G401 (cell line): ENCODE measurements around the gene NDFIP1. TPM values are rescaled to one million over a fixed set of nuclear protein-coding genes. Genes with fewer than 3 reads are reported as not detected.
"Not testable (repeated sequence)": the region's sequence is repeated elsewhere in the genome, so short reads cannot be mapped to it uniquely, and the experiment has no call there.

Source experiments
- DNase-seq: peaks from one replicate; pipeline ENCODE4 v3.0.0-alpha.2; 2015; ENCODE audit warnings: low spot score
- in situ Hi-C: cut with HindIII; loops from 2 replicates; pipeline ENCODE4 v1.10.0; 2016; ENCODE audit warnings: low sequenced_read_pairs, mixed read lengths
- total RNA-seq: library from RNA; depleted of rRNA; stranded (reverse); fragments of >200 nt; shearing (Covaris generic); gene quantifications from 2 replicates; pipeline ENCODE4 v1.2.3, GENCODE V29; 2014

NDFIP1 gene
- total RNA-seq, 1 experiment from 2014 or later, result 87.1 TPM

DNA sequence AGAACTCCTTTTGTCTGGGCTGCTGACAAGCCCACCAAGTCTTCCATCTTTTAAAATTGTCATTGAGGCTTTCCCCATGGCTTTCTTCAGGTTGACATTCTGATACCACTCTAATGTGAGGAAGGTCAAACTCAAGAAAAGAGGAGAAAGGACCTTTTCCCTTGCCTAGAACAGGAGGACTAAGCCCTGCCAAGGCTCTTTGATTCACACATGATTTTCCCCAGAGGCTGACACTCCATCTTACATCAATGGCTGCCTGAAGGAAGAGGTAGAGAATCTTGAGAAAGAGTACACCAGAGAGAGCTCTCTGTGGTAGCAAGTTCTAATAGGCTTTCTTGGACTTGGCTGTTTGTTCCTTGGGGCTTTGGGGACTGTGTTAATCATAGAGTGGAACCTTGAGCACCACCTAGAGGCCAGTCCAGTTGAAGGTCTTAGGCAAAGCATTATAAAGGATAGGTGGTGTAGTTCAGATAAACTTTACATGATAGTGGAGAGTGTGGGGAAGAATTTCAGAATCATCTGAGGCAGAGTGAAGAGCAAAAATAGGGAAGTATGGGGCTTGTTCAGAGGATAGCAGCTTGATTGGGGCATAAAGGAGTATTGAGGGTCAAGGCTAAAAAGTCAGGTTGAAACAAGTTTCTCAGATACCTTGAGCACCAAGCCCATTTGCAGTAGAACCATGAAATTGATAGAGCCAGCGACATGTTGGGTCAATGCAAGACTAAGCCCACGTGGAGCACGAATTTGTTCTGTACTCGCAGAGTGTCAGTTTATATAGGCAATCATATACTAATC lies 36.7 kb downstream of the NDFIP1 start:
- peak; percentile 81 for DNase-seq
- in situ Hi-C loops, result loop anchor here (10.0 kb wide), 1 partner anchor 151 kb away; no protein-coding TSS in a partner anchor

DNA sequence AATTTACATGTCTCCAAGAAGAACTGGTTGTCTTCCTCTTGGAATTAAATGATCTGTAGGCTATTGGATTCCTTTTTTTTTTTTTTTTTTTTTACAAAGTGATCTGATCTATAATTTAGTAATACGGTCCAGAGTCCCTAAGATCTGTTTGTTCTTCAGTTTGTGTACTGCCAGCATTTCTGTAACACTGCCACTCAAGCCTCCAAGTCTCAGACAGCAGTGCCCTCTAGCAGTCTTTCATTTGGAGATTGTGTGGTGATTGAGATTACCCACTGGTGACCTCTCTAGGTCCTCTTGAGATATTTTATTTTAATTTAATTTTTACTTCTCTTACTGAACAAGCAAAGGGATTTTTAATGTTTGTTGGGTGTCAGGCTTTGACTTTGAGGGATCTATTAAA lies 40.8 kb downstream of the NDFIP1 start:
- peak; percentile 27 for DNase-seq
- in situ Hi-C loops, result loop anchor here (10.0 kb wide), 1 partner anchor 155 kb away; no protein-coding TSS in a partner anchor

DNA sequence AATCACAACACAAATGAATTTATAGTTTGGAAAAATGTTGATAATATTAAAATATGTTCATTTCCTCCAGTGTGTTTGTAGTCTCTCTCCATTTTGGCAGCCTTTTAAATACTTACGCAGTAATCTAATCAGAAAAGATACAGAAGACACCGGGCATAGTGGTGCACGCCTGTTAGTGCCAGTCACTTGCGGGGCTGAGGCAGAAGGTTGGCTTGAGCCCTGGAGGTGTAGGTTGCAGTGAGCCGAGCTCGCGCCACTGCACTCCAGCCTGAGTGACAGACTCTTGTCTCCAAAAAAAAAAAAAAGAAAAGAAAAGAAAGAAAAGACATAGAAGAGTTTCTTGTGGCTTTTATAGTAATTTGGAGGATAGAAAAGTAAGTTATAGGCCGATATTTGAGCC lies 41.9 kb downstream of the NDFIP1 start:
- in situ Hi-C loops, result loop anchor here (25.0 kb wide), 1 partner anchor 162 kb away; no protein-coding TSS in a partner anchor
- DNase-seq, result no peak

DNA sequence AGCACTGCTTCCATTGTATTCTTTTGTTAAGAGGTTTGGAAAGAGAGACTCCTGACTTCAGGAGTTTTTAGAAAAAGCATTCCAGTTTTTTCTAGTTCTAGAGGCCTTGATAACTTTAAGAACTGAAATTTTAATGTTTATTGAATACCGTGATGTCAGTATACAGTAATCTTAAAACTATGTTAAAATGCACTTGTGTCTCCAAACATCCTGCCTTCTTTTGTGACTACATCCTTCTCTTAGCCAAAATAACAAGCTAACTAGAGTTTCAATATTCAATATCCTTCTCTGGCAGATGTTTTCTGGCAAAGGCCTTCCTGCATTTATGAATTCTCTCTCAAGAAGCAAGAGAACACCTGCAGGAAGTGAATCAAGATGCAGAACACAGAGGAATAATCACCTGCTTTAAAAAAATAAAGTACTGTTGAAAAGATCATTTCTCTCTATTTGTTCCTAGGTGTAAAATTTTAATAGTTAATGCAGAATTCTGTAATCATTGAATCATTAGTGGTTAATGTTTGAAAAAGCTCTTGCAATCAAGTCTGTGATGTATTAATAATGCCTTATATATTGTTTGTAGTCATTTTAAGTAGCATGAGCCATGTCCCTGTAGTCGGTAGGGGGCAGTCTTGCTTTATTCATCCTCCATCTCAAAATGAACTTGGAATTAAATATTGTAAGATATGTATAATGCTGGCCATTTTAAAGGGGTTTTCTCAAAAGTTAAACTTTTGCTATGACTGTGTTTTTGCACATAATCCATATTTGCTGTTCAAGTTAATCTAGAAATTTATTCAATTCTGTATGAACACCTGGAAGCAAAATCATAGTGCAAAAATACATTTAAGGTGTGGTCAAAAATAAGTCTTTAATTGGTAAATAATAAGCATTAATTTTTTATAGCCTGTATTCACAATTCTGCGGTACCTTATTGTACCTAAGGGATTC lies 43.1 kb downstream of the NDFIP1 start:
- DNase-seq, result peak; percentile 79
- in situ Hi-C loops, result loop anchor here (25.0 kb wide), 1 partner anchor 161 kb away; no protein-coding TSS in a partner anchor

DNA sequence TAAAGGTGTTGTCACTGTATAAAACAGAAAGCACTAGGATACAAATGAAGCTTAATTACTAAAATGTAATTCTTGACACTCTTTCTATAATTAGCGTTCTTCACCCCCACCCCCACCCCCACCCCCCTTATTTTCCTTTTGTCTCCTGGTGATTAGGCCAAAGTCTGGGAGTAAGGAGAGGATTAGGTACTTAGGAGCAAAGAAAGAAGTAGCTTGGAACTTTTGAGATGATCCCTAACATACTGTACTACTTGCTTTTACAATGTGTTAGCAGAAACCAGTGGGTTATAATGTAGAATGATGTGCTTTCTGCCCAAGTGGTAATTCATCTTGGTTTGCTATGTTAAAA lies 43.8 kb downstream of the NDFIP1 start:
- no peak for DNase-seq
- in situ Hi-C loops, result loop anchor here (25.0 kb wide), 1 partner anchor 160 kb away; no protein-coding TSS in a partner anchor

DNA sequence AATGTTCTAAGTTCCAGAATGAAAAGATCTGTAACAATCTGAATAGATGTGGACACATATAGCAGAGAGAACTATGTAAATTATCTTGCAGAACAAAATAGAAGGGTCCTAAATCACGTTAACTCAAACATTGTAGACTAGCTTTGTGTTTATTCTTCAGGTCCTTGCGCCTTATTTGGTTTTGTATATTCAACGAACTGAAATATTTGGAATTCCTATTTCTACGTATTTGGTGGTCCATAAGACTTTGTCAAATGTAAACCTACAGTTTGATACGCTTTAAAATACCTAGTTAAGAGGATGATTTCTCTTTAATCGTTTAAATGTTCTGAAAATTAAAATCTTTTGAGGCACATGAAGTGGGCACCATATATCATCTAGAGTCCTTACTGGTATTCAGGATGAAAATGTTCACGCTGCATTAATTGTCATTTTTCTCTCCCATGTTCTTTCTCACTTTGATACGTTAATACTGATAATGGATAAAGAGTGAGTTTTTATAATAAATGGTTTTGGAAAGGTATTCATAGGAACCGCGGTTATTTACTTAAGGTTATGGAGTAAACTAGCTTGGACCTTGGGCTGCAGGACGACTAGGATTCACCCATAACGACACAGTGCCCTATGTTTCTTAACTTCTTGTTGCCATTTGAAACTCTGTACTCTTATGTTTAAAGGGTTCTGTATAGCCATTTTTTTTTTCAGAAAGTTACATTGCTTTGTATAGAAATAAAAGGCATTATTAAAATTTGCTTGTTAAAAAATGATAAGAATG lies 45.3 kb downstream of the NDFIP1 start:
- DNase-seq, result no peak
- in situ Hi-C loops, result loop anchor here (25.0 kb wide), 1 partner anchor 158 kb away; no protein-coding TSS in a partner anchor

DNA sequence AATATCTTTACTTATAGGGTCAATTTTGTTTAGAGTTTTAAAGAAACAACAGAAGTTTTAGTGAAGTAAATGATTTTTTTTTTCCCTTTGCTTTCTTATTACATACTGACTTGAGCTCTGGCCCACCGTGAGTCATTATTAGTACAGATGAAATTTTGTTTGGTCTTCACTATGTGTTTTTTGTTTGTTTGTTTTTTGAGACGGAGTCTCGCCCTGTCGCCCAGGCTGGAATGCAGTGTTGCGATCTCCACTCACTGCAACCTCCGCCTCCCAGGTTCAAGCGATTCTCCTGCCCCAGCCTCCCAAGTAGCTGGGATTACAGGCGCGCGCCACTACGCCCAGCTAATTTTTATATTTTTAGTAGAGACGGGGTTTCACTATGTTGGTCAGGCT lies 45.9 kb downstream of the NDFIP1 start:
- in situ Hi-C loops, result loop anchor here (25.0 kb wide), 1 partner anchor 158 kb away; no protein-coding TSS in a partner anchor
- not testable (repeated sequence) for DNase-seq

DNA sequence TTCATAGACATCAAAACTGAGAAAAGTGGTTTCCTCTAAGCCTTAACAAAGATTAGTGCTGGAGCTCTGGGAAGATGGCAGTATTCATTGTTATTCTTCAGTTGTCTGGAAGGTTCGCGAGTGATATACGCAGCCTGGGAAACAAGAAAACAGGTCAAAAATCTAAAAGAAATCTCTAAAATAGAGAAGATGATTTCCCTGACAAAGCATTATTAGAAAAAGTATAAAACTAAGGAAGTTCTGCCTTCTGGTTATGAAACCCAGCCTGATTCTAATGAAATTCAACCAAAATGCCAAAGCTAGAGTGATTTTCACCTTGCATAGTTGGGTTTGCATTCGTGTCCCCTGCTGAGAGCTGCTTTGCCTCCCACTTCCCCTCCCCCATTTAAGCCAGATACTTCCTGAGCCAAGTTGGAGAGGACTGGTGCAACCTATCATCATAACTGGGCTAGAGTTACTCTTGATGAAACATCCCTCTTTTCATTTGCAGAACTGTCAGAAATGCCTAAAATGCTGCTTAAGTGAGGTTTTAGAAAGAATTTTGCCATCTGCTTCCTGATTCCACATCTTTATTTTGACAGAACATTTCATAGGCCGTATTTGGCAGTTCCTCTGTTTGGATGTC lies 48.4 kb downstream of the NDFIP1 start:
- peak; percentile 45 for DNase-seq
- in situ Hi-C loops, result loop anchor here (25.0 kb wide), 1 partner anchor 155 kb away; no protein-coding TSS in a partner anchor

DNA sequence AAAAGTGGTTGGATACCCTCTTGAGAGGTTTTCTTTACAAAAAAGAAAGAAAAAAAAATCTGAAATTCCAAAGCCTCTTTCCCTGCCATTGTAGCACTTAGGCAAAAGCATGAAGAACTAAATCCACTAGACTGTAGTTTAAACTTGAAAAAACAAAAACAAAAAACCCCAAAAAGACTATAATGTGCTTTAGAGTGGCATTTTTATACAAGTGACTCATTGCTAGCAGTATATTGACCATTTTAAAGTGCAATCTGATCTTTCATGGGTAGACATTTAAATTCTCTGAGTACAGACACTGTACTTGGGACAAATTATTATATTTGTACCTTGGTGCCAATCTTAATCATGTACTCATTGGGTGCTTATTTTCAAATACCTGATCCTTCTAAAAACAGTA lies 50.8 kb downstream of the NDFIP1 start:
- in situ Hi-C loops, result loop anchor here (25.0 kb wide), 1 partner anchor 153 kb away; no protein-coding TSS in a partner anchor
- DNase-seq, result no peak

DNA sequence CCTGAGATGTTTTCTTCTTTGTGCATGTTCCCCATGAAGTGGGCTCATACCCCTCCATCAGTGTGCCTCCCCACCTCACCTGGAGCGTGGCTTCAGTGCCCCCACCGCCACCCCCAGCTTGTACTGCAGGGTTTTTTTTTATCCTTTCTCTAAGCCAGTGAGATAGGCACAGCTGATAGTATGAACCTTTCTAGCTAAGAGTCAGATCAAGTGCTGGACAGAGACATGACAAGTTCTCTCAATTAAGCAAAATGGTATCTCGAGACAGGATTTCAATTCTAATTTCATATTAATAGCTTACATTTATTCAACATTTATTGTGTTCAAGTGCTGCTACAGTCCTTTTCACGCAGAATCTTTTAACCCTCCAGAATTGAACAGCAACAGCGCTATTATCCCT lies 55.7 kb downstream of the NDFIP1 start:
- in situ Hi-C loops, result loop anchor here (10.0 to 25.0 kb wide), 2 partner anchors 148 to 380 kb away; no protein-coding TSS in a partner anchor
- no peak for DNase-seq

DNA sequence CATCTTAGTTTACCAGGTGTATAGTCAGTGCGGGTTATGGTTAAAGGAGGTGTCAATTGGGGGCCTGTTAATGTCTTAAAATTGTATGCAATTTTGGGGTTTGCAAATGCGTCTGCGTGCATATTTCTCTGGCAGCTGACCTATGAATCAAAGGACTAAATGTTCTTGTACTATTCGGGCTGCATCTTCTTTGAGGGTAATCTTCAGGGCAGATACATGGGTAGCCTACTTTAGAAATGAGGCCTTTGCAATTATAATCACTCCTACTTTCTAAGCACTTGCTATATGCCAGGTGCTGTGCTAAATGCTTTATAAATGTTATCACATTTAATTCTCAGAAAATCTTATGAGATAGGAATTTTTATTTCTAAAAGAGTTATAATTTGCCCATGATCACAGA lies 58.2 kb downstream of the NDFIP1 start:
- DNase-seq, result no peak
- in situ Hi-C loops, result loop anchor here (10.0 to 25.0 kb wide), 2 partner anchors 146 to 378 kb away; no protein-coding TSS in a partner anchor

DNA sequence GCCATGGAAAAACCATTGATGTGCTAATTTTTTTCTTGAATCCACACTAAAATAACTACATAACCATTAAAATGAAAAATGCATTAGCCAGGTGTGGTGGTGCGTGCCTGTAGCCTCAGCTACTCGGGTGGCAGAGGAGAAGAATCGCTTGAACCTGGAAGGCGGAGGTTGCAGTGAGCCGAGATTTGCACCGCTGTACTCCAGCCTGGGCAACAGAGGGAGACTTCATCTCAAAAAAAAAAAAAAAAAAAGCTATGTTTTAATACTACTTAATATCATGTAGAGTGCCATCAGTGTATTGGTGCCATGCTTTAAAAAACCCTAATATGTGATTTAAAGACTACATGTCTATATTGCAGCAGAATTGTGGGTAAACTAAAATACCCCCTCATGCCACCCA lies 58.9 kb downstream of the NDFIP1 start:
- in situ Hi-C loops, result loop anchor here (10.0 to 25.0 kb wide), 2 partner anchors 145 to 377 kb away; no protein-coding TSS in a partner anchor
- DNase-seq, result no peak

DNA sequence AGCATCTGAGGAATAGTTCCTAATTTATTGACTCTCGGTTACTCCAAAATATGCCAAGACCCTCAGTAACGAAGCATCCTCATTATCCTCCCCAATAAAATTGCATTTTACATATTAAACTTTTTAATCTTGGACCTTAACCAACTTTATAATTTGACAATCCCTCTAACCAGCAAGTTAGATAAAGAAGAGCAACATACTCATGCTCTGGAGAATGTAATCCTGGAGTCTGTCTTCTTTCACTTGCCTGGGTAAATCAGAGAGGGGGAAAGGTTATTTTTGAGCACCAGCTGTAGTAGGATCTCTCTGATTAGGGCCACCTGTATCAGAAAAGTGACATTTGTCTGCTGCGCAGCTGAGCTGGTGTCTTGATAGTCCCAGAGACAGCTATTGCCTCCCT lies 59.8 kb downstream of the NDFIP1 start:
- in situ Hi-C loops, result loop anchor here (10.0 to 25.0 kb wide), 2 partner anchors 144 to 376 kb away; no protein-coding TSS in a partner anchor
- DNase-seq, result no peak

DNA sequence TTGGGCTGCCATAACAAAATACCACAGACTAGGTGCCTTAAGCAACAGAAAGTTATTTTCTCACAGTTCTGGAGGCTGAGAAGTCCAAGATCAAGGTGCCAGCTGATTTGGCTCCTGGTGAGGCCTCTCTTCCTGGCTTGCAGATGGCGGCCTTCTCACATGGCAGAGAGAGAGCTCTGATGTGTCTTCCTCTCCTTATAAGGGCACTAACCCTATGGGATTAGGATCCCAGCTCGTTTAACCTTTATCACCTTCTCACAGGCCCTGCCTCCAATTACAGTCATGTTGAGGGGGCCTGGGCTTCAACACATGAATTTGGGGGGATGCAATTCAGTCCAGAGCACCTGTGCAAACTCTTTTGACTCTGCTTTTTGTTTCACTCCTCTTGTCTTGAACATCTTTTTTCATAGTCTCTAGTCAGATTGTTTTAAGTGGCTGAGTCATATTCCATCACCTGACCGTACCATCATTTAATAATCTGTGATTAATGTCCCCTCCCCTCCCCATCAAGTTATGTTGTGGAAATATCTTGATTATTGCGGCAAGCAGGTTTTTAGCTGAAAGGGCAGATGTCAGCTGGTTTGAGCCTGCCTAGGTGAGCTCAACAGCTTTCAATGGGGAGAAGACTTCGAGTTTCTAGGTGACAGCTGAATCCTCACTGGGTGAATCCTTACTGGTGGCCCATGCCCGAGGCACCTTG lies 61.8 kb downstream of the NDFIP1 start:
- DNase-seq, result no peak
- in situ Hi-C loops, result loop anchor here (25.0 kb wide), 1 partner anchor 142 kb away; no protein-coding TSS in a partner anchor

DNA sequence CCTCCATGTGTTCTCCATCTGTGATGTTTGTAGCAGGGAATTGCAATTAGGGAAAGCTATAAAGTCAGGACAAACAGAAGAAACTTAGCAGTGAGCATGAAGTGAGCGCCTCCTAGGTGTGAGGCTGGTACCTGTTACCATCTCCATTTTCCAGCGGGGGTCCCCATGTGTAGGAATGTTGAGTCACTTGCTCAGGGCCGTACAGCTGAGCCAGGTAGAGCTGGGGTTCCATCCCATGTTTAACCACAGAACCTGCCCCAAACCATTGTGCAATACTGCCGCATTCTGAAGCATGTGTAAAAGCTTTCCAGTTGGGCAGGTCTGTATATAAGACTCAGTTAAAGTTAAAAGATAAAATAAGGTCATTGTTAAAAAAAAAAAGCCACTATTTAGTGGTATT lies 62.7 kb downstream of the NDFIP1 start:
- in situ Hi-C loops, result loop anchor here (25.0 kb wide), 1 partner anchor 141 kb away; no protein-coding TSS in a partner anchor
- DNase-seq, result no peak

DNA sequence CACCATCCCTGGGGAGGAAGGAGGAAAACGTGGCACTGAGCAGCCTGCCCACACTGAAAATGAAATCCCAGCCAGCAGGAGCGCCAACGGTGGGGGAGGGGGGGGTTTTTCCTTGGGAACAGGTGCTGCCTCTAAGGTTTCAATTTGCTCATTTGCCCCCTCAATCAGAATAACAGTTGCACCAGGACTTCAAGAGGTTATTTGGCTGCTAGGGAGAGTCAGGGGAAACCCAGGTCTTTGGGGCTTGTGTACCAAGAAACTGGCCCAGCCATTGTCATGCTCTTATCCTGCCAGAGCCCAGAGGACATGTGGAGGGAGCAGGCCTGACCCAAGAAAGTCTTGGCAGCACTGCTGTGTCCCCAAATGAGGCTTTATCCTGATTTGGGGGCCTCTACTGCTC lies 66.5 kb downstream of the NDFIP1 start:
- in situ Hi-C loops, result no loop called here

DNA sequence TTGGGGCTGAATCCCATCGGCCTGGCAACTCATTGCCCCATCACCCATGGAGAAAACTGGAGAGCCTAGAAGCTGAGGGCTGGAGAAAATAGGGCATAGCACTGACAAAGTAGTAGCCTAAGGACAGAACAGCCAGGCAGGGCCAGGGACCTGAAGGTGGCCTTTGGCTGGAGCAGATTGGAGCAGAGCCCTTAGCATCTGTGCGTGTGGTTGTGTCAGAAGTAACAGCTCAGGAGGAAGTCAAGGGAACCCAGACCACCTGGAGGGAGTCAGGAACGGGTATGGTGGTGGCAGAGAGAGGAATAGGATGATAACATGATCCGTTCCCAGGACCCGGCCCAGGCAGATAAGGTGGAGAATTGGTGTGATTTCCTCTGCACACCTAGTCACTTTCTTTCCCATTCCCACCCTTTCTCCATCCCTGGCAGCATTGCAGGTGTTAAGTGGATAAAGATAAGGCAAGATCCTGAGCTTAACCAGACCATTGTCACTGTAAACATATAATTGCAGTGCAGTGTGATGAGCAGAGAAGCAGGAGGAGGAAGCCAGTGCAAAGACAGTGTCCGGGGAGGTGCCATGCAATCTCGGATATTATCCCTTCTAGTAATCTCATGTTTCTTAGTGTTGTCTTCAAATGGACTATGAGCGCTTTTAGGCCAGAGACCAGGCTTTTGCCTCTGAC lies 67.0 kb downstream of the NDFIP1 start:
- in situ Hi-C loops, result no loop called here
- DNase-seq, result no peak

More for the DNA sequence above, 66.5 kb downstream of the NDFIP1 start:
- no peak for DNase-seq
